B cell (primary cell): ENCODE data around the gene CCDC152. TPM values are rescaled to one million over a fixed set of nuclear protein-coding genes. Genes with fewer than 3 reads are reported as not detected.

ENCODE experiments used
- ATAC-seq: fragments of 200-7000 bp; cut with Tn5 transposase; one replicate; pipeline ENCODE4 v1.10.0; 2021; ENCODE audit warnings: low read depth, mild to moderate bottlenecking, moderate number of reproducible peaks, moderate library complexity
- CTCF ChIA-PET: fragments of 350-600 bp; sonication (Branson Sonifier 250); formaldehyde crosslinking; loops from one replicate; lab custom pipeline; 2021; ENCODE audit warnings: antibody characterized with exemption, inconsistent platforms; lab: Charles Lee
- POLR2A ChIA-PET: fragments of 350-600 bp; sonication (Branson Sonifier 250); formaldehyde crosslinking; loops from one replicate; lab custom pipeline; 2021; ENCODE audit warnings: antibody characterized with exemption; lab: Charles Lee
- DNase-seq: peaks from one replicate; pipeline ENCODE4 v3.0.0; 2013
- H2AFZ ChIP-seq: 2 replicates; pipeline ENCODE4 v1.6.1; 2012; ENCODE audit warnings: mild to moderate bottlenecking, low read depth, low read length; ENCODE audit not compliant: insufficient read depth, poor library complexity, severe bottlenecking
- H3K27ac ChIP-seq, 2 donors: 1 replicate in 1 of 2; 2 replicates in 1 of 2; pipeline ENCODE4 v1.5.1; 2012 to 2013; ENCODE audit warnings: low read length in 2 of 2, mild to moderate bottlenecking in 2 of 2, moderate library complexity in 1 of 2
- H3K27me3 ChIP-seq, 4 experiments: fragments of 200-600 bp in 1 of 4; sonication (generic) in 1 of 4; replicated peaks in 1 of 4; 1 replicate in 2 of 4; 2 replicates in 2 of 4; pipeline versions ENCODE4 v1.6.1 to v1.7.0; 2013 to 2016; ENCODE audit warnings: low read length in 3 of 4, mild to moderate bottlenecking in 2 of 4, mixed read lengths in 1 of 4, moderate library complexity in 1 of 4; ENCODE audit not compliant: insufficient read depth in 4 of 4, control insufficient read depth in 3 of 4; ENCODE audit errors: control extremely low read depth in 1 of 4
- H3K36me3 ChIP-seq, 2 experiments: replicated peaks in 1 of 2; 1 replicate in 1 of 2; 2 replicates in 1 of 2; pipeline versions ENCODE4 v1.6.1 to v1.7.1; 2013; ENCODE audit warnings: low read length in 1 of 2; ENCODE audit not compliant: insufficient read depth in 2 of 2, control insufficient read depth in 1 of 2; ENCODE audit errors: control extremely low read depth in 1 of 2, extremely low read depth in 1 of 2
- H3K4me1 ChIP-seq, 2 donors: fragments of 200-600 bp in 1 of 2; sonication (generic) in 1 of 2; 1 replicate in 1 of 2; 2 replicates in 1 of 2; pipeline versions ENCODE4 v1.5.1 to v1.6.1; 2013 to 2017; ENCODE audit warnings: low read length in 2 of 2; ENCODE audit not compliant: control insufficient read depth in 2 of 2, insufficient read depth in 2 of 2
- H3K4me2 ChIP-seq: replicated peaks from 2 replicates; pipeline ENCODE3; 2012; ENCODE audit warnings: mild to moderate bottlenecking, low read depth, low read length; ENCODE audit not compliant: poor library complexity, severe bottlenecking
- H3K4me3 ChIP-seq, 5 experiments: fragments of 200-600 bp in 1 of 5; sonication (generic) in 1 of 5; 1 replicate in 3 of 5; 2 replicates in 2 of 5; pipeline versions ENCODE4 v1.5.1 to v1.7.0; 2011 to 2016; ENCODE audit warnings: low read length in 4 of 5, mild to moderate bottlenecking in 4 of 5, low read depth in 2 of 5, control low read depth in 1 of 5, moderate library complexity in 1 of 5; ENCODE audit not compliant: insufficient read depth in 1 of 5; ENCODE audit errors: control extremely low read depth in 1 of 5, extremely low read depth in 1 of 5
- H3K79me2 ChIP-seq: fragments of 200-600 bp; sonication (generic); one replicate; pipeline ENCODE4 v1.6.0; 2016; ENCODE audit warnings: low read length; ENCODE audit not compliant: control insufficient read depth, insufficient read depth
- H3K9ac ChIP-seq: fragments of 200-600 bp; sonication (generic); 2 replicates; pipeline ENCODE4 v1.6.1; 2017; ENCODE audit warnings: mild to moderate bottlenecking, low read length, moderate library complexity
- H3K9me3 ChIP-seq, 3 donors: one replicate each; pipeline versions ENCODE4 v1.6.1 to v1.7.1; 2013; ENCODE audit warnings: low read length in 2 of 3; ENCODE audit not compliant: control insufficient read depth in 2 of 3, insufficient read depth in 1 of 3; ENCODE audit errors: control extremely low read depth in 1 of 3
- H4K20me1 ChIP-seq: 2 replicates; pipeline ENCODE4 v1.6.0; 2012; ENCODE audit warnings: mild to moderate bottlenecking, low read length; ENCODE audit not compliant: insufficient read depth, control insufficient read depth, poor library complexity, severe bottlenecking
- H3K27ac Mint-ChIP-seq: one replicate; pipeline ENCODE4 v1.8.0; 2021; ENCODE audit warnings: mixed read lengths
- H3K27me3 Mint-ChIP-seq: one replicate; pipeline ENCODE4 v1.8.0; 2021; ENCODE audit warnings: mixed read lengths
- H3K4me1 Mint-ChIP-seq: one replicate; pipeline ENCODE4 v1.8.0; 2021; ENCODE audit warnings: mixed read lengths
- H3K4me3 Mint-ChIP-seq: one replicate; pipeline ENCODE4 v1.8.0; 2021; ENCODE audit warnings: mixed read lengths
- H3K9me3 Mint-ChIP-seq: one replicate; pipeline ENCODE4 v1.8.0; 2022; ENCODE audit warnings: mixed read lengths; ENCODE audit not compliant: insufficient read depth
- EZH2 ChIP-seq: IDR thresholded peaks from 2 replicates; pipeline ENCODE4 v1.6.1; 2012; ENCODE audit warnings: borderline replicate concordance, low read depth, mild to moderate bottlenecking, moderate library complexity, low read length; ENCODE audit not compliant: insufficient read depth, poor library complexity, severe bottlenecking
- WGBS: methylation state at CpG from one replicate; pipeline ENCODE4 v1.1.5; 2013; ENCODE audit warnings: missing lambda C conversion rate; ENCODE audit not compliant: insufficient coverage; 5-methylcytosine and 5-hydroxymethylcytosine counted together
- intact Hi-C: fragments of 100-400 bp; cut with micrococcal nuclease; formaldehyde crosslinking; loops from one replicate; pipeline ENCODE4 v1.10.0; 2022
- polyA plus RNA-seq: library from polyadenylated mRNA; depleted of rRNA; stranded (reverse); fragments of >200 nt; gene quantifications from 2 replicates; pipeline ENCODE4 v1.2.3, GENCODE V29; 2012
- total RNA-seq, 2 donors: library from RNA; stranded (reverse); fragments of 120-200 nt in 1 of 2; gene quantifications; 1 replicate in 1 of 2; 2 replicates in 1 of 2; pipeline versions ENCODE4 v1.2.3 to v1.2.4, GENCODE V29; 2013 to 2022
- TF ChIP-seq, protein P1 (sequence below): fragments of 200-600 bp; IDR thresholded peaks from one replicate; pipeline ENCODE4 v1.8.0; 2022; ENCODE audit warnings: antibody characterized with exemption, mild to moderate bottlenecking

The CCDC152 gene
- total and polyA plus RNA-seq, 2 donors (not counting 1 experiment from before 2014, with no cell fraction given) = 1.0 to 4.8 TPM

DNA sequence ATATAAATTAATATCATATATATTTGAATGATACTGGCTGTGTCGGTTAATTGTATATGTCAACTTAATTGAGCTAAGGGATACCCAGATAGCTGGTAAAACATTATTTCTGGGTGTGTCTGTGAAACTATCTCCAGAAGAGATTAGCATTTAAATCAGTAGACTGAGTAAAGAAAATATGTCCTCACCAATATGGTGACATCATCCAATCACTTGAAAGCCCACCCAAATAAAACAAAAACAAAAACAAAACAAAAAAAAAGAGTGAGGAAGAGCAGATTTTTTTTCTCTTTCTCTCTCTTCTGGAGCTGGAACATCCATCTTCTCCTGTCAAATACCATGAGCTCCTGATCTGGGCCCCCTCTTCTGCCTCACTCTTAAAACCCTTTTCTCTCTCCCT, 15.7 kb upstream of the CCDC152 start:
- Mint-ChIP-seq H3K27ac (no peak overlapping the region), H3K4me3 (no peak overlapping the region), H3K4me1 (no peaks in the 10 kb centered on the region), H3K27me3 (no peaks in the 10 kb centered on the region), H3K9me3 (no peaks in the 10 kb centered on the region)
- Histone ChIP-seq H3K9ac (no peak overlapping the region), H3K79me2 (no peaks in the 10 kb centered on the region), H3K9me3 (no peaks in the 10 kb centered on the region), H3K27me3 (no peaks in the 10 kb centered on the region), H3K4me3 (no peak overlapping the region), H4K20me1 (no peaks in the 10 kb centered on the region), H2AFZ (no peak overlapping the region), H3K27ac (no peak overlapping the region), H3K4me2 (no peak overlapping the region), H3K36me3 (no peaks in the 10 kb centered on the region), H3K4me1 (no peaks in the 10 kb centered on the region)
- CTCF ChIA-PET = no interaction called here
- WGBS = no CpG with 5 or more reads among the region's 1 CpG
- TF ChIP-seq, protein P1, sequence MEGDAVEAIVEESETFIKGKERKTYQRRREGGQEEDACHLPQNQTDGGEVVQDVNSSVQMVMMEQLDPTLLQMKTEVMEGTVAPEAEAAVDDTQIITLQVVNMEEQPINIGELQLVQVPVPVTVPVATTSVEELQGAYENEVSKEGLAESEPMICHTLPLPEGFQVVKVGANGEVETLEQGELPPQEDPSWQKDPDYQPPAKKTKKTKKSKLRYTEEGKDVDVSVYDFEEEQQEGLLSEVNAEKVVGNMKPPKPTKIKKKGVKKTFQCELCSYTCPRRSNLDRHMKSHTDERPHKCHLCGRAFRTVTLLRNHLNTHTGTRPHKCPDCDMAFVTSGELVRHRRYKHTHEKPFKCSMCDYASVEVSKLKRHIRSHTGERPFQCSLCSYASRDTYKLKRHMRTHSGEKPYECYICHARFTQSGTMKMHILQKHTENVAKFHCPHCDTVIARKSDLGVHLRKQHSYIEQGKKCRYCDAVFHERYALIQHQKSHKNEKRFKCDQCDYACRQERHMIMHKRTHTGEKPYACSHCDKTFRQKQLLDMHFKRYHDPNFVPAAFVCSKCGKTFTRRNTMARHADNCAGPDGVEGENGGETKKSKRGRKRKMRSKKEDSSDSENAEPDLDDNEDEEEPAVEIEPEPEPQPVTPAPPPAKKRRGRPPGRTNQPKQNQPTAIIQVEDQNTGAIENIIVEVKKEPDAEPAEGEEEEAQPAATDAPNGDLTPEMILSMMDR = no peak
- TF ChIP-seq EZH2 = no peak
- DNase-seq = no peak
- no peak for ATAC-seq
- intact Hi-C loops = no loop called here
- POLR2A ChIA-PET = no interaction called here

DNA sequence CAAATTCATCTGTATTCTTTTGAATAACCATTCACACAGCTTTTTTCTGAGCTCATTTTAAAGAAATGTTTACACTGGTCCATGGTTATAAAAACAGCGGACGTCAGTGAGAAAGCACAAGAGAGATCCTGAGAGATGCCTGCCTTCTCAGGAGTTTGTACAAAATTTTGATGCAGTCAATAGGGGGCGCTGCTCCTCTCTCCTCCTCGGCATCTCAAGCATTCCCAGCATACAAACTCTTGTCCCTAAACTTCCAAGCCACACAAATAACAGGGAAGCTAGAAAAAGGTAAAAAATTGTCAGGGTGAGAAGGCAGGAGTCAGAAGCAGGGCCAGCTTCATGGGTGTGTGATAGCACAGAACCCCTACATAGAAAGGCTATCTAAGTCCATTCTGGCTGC, 11.2 kb upstream of the CCDC152 start:
- H3K27me3 ChIP-seq = no peaks in the 10 kb centered on the region
- H4K20me1 ChIP-seq = no peaks in the 10 kb centered on the region
- no peaks in the 10 kb centered on the region for H3K4me1 ChIP-seq
- H3K4me2 ChIP-seq = no peak overlapping the region
- CTCF ChIA-PET = interaction anchor here (0.6 to 0.8 kb wide), 2 partner anchors 275 to 306 kb away, joined by 3 read pairs; no protein-coding TSS in a partner anchor
- POLR2A ChIA-PET = no interaction called here
- H3K79me2 ChIP-seq = no peaks in the 10 kb centered on the region
- ATAC-seq = no peak
- Mint-ChIP-seq H3K9me3 (no peaks in the 10 kb centered on the region), H3K27ac (no peak overlapping the region), H3K4me1 (no peaks in the 10 kb centered on the region), H3K27me3 (no peaks in the 10 kb centered on the region), H3K4me3 (no peak overlapping the region)
- no peak overlapping the region for H3K27ac ChIP-seq
- no peak overlapping the region for H2AFZ ChIP-seq
- no CpG with 5 or more reads among the region's 4 CpGs for WGBS
- no peaks in the 10 kb centered on the region for H3K36me3 ChIP-seq
- intact Hi-C loops = no loop called here
- H3K4me3 ChIP-seq = no peak overlapping the region
- no peak for DNase-seq
- TF ChIP-seq EZH2 = no peak
- TF ChIP-seq, protein P1 = no peak
- no peaks in the 10 kb centered on the region for H3K9me3 ChIP-seq
- no peak overlapping the region for H3K9ac ChIP-seq
